Lung (tissue), 12 donors: ENCODE measurements around the gene VPS45. TPM values are rescaled to one million over a fixed set of nuclear protein-coding genes. Genes with fewer than 3 reads are reported as not detected.

Experiments
- ATAC-seq: fragments of 200-7000 bp; cut with Tn5 transposase; one replicate; pipeline ENCODE4 v1.9.1; 2020; ENCODE audit warnings: moderate number of reproducible peaks; ENCODE audit not compliant: insufficient read depth, low FRiP score
- DNase-seq, 3 donors: peaks; one replicate each; pipeline ENCODE4 v3.0.0-alpha.2; 2013 to 2017
- H3K27ac ChIP-seq, 2 donors: one replicate each; pipeline ENCODE4 v1.5.1; 2013; ENCODE audit warnings: mild to moderate bottlenecking in 2 of 2, moderate library complexity in 2 of 2, control low read depth in 1 of 2, inconsistent platforms in 1 of 2, low read depth in 1 of 2, low read length in 1 of 2
- H3K27me3 ChIP-seq, 3 donors: one replicate each; pipeline ENCODE4 v1.5.1; 2013; ENCODE audit warnings: low read length in 2 of 3; ENCODE audit not compliant: control insufficient read depth in 3 of 3, insufficient read depth in 3 of 3
- H3K36me3 ChIP-seq, 4 donors: one replicate each; pipeline ENCODE4 v1.5.1; 2013; ENCODE audit warnings: low read length in 4 of 4, mild to moderate bottlenecking in 1 of 4, moderate library complexity in 1 of 4; ENCODE audit not compliant: control insufficient read depth in 4 of 4, insufficient read depth in 4 of 4
- H3K4me1 ChIP-seq, 5 donors: one replicate each; pipeline ENCODE4 v1.5.1; 2013; ENCODE audit warnings: low read length in 5 of 5, mild to moderate bottlenecking in 2 of 5, moderate library complexity in 1 of 5; ENCODE audit not compliant: control insufficient read depth in 5 of 5, insufficient read depth in 5 of 5
- H3K4me3 ChIP-seq: one replicate; pipeline ENCODE4 v1.5.1; 2013; ENCODE audit warnings: mild to moderate bottlenecking, control low read depth, moderate library complexity
- H3K9ac ChIP-seq, 2 donors: one replicate each; pipeline ENCODE4 v1.5.1; 2013; ENCODE audit warnings: low read length in 2 of 2, control low read depth in 1 of 2; ENCODE audit not compliant: insufficient read depth in 1 of 2
- H3K9me3 ChIP-seq, 4 donors: one replicate each; pipeline ENCODE4 v1.5.1; 2013; ENCODE audit warnings: low read length in 3 of 4, mild to moderate bottlenecking in 1 of 4, moderate library complexity in 1 of 4; ENCODE audit not compliant: control insufficient read depth in 4 of 4, insufficient read depth in 3 of 4
- WGBS, 2 donors: extraction: QIAGEN DNeasy Blood & Tissue Kit; methylation state at CpG; one replicate each; pipeline ENCODE4 v1.1.7; 2013; 5-methylcytosine and 5-hydroxymethylcytosine counted together
- polyA plus RNA-seq, 2 donors: library from polyadenylated mRNA; stranded (reverse); fragments of 200-250 nt; gene quantifications; one replicate each; pipeline ENCODE4 v1.2.1, GENCODE V29; 2013
- total RNA-seq, 2 donors: library from RNA; depleted of rRNA in 1 of 2; stranded (reverse); fragments of >200 nt in 1 of 2; gene quantifications; one replicate each; pipeline ENCODE4 v1.2.1, GENCODE V29; 2014 to 2021
- TF ChIP-seq, protein P1 (sequence below): IDR thresholded peaks from 2 replicates; pipeline ENCODE4 v1.5.1; 2012; ENCODE audit warnings: mild to moderate bottlenecking; ENCODE audit errors: control extremely low read depth, extremely low read depth
- donor health status: control.
- donor health status: control.
- donor health status: Bipolar disorder and iron deficiency.
- donor health status: healthy.
- donor health status: DM: yes; HTN: yes; CAD: no.

VPS45 gene
- total and polyA plus RNA-seq, 4 donors = 16.3 to 86.7 (median 26.1) TPM

DNA sequence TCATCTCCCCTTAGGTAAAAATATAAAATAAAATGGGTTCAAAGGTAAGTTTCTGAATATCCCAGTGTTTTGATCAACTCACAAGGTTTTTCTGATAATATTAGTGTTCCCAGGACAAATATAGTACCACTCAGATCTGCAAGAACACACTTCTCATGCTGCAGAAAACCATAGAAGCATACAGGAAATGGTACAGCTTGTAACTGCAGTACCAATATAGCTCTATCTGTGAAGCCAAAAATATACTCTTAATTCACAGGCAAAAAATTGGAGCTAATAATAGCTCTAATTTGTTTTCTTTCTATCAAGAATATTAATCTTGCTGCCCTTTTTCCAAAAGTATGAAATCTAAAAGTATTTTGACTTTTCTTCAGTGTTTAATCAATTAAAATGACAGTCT is 13.2 kb downstream of the VPS45 start:
- peaks cover 7 to 47% (median 27%) of the 10 kb centered on the region in 4 donors for H3K36me3 ChIP-seq
- TF ChIP-seq, protein P1, sequence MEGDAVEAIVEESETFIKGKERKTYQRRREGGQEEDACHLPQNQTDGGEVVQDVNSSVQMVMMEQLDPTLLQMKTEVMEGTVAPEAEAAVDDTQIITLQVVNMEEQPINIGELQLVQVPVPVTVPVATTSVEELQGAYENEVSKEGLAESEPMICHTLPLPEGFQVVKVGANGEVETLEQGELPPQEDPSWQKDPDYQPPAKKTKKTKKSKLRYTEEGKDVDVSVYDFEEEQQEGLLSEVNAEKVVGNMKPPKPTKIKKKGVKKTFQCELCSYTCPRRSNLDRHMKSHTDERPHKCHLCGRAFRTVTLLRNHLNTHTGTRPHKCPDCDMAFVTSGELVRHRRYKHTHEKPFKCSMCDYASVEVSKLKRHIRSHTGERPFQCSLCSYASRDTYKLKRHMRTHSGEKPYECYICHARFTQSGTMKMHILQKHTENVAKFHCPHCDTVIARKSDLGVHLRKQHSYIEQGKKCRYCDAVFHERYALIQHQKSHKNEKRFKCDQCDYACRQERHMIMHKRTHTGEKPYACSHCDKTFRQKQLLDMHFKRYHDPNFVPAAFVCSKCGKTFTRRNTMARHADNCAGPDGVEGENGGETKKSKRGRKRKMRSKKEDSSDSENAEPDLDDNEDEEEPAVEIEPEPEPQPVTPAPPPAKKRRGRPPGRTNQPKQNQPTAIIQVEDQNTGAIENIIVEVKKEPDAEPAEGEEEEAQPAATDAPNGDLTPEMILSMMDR = no peak

DNA sequence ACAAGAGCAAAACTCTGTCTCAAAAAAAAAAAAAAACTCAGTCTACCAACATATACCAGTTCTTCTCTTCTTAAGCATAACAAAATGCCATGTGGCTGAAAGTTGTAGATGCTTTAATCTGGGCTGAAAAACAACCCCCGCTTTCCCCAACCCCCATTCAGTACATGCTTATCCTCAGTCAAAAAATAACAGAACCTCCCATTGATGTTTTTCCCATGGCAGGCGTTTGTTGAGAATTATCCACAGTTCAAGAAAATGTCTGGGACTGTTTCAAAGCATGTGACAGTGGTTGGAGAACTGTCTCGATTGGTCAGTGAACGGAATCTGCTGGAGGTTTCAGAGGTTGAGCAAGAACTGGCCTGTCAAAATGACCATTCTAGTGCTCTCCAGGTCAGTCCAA is 14.9 kb downstream of the VPS45 start:
- Histone ChIP-seq H3K9ac (no peak overlapping the region), H3K4me3 (no peak overlapping the region), H3K27me3 (no peaks in the 10 kb centered on the region), H3K27ac (no peak overlapping the region), H3K4me1 (no peaks in the 10 kb centered on the region), H3K36me3 (peaks cover 6 to 41% (median 21%) of the 10 kb centered on the region in 4 donors), H3K9me3 (no peaks in the 10 kb centered on the region)
- 92 to 93% methylated on average over 4 of the region's 4 CpGs for WGBS, 2 donors
- DNase-seq (no peak), ATAC-seq (no peak)
- TF ChIP-seq, protein P1 = no peak

More for the DNA sequence above, 13.2 kb downstream of the VPS45 start:
- Histone ChIP-seq H3K4me1 (peaks cover 0 to 2% (median 0%) of the 10 kb centered on the region in 5 donors), H3K27ac (no peak overlapping the region), H3K4me3 (no peak overlapping the region), H3K9ac (no peak overlapping the region), H3K9me3 (no peaks in the 10 kb centered on the region), H3K27me3 (no peaks in the 10 kb centered on the region)
- DNase-seq = no peak
- ATAC-seq = no peak

- H3K36me3 ChIP-seq = peaks cover 8 to 31% (median 19%) of the 10 kb centered on the region in 4 donors
- TF ChIP-seq, protein P1 = no peak
- no peaks in the 10 kb centered on the region for H3K27me3 ChIP-seq
- H3K4me1 ChIP-seq = no peaks in the 10 kb centered on the region
- H3K9ac ChIP-seq = no peak overlapping the region
- ATAC-seq (no peak), DNase-seq (no peak)
- H3K27ac ChIP-seq = no peak overlapping the region
- no peaks in the 10 kb centered on the region for H3K9me3 ChIP-seq
- H3K4me3 ChIP-seq = no peak overlapping the region
Observed at GRCh38 chr1:150083907-150084306, 16.3 kb downstream of the VPS45 start.

GRCh38 chr1:150085406-150085805 is 17.8 kb downstream of the VPS45 start:
- Histone ChIP-seq H3K36me3 (peaks cover 6 to 34% (median 15%) of the 10 kb centered on the region in 4 donors), H3K27me3 (no peaks in the 10 kb centered on the region), H3K9ac (no peak overlapping the region), H3K4me1 (peaks cover 0 to 2% (median 0%) of the 10 kb centered on the region in 5 donors), H3K9me3 (no peaks in the 10 kb centered on the region), H3K27ac (no peak overlapping the region), H3K4me3 (no peak overlapping the region)
- no peak for ATAC-seq
- 70 to 79% methylated on average over 2 of the region's 2 CpGs for WGBS, 2 donors
- no peak for DNase-seq
- TF ChIP-seq, protein P1 = no peak
